Stimulated activated effector memory CD8-positive, alpha-beta T cell treated with anti-CD3 and anti-CD28 coated beads, Interleukin-12 subunit alpha, Interleukin-12 subunit beta, amount 100 ng/mL, for 72 hours (primary cell): ENCODE results near the gene POLR3GL.
"Not testable (repeated sequence)": the region's sequence is repeated elsewhere in the genome, so short reads cannot be mapped to it uniquely, and the experiment has no call there.

ENCODE experiments used
- ATAC-seq: fragments of 150-1000 bp; cut with Tn5 transposase; 2 replicates; pipeline ENCODE4 v1.10.0; 2021
- DNase-seq, 2 donors: peaks; one replicate each; pipeline ENCODE4 v3.0.0; 2021 to 2022; ENCODE audit warnings: low spot score in 2 of 2
- H3K27ac Mint-ChIP-seq: one replicate; pipeline ENCODE4 v1.8.0; 2022; ENCODE audit warnings: mild to moderate bottlenecking, mixed read lengths
- H3K36me3 Mint-ChIP-seq: one replicate; pipeline ENCODE4 v1.8.0; 2022; ENCODE audit warnings: mild to moderate bottlenecking, mixed read lengths
- H3K4me1 Mint-ChIP-seq: one replicate; pipeline ENCODE4 v1.8.0; 2022; ENCODE audit warnings: mixed read lengths
- H3K4me3 Mint-ChIP-seq: one replicate; pipeline ENCODE4 v1.8.0; 2022; ENCODE audit warnings: mild to moderate bottlenecking, mixed read lengths
- H3K9me3 Mint-ChIP-seq: one replicate; pipeline ENCODE4 v1.8.0; 2022; ENCODE audit warnings: mixed read lengths

Gene POLR3GL

GRCh38 chr1:145964328-145965118 lies at the start of gene POLR3GL, which contains the start of gene ANKRD34A:
POLR3GL (plus strand) TSS chr1:145964690; CDS start chr1:145974866, 10,176 bp downstream.
ANKRD34A (minus strand) TSS chr1:145964575; CDS start chr1:145961759, 2,816 bp downstream.
- no peaks in the 10 kb centered on the region for H3K9me3 Mint-ChIP-seq

GRCh38 chr1:145916745-145917144 lies 47.7 kb upstream of the POLR3GL start:
- Mint-ChIP-seq H3K4me1 (peaks cover 41% of the 10 kb centered on the region), H3K4me3 (peak overlapping the region; percentile 94)
- no peak for DNase-seq

More at GRCh38 chr1:145964328-145965118, at the start of gene POLR3GL, which contains the start of gene ANKRD34A:
- peak; percentile 77 to 93 for DNase-seq
- H3K36me3 Mint-ChIP-seq: peaks cover 25% of the 10 kb centered on the region
- peak; percentile 91 for ATAC-seq
- H3K4me1 Mint-ChIP-seq: peaks cover 47% of the 10 kb centered on the region
- peak within 1 kb of the TSS; percentile 88 for H3K27ac Mint-ChIP-seq
- H3K4me3 Mint-ChIP-seq: peak within 1 kb of the TSS; percentile 75

GRCh38 chr1:145917595-145917994 lies 46.9 kb upstream of the POLR3GL start:
- peaks cover 41% of the 10 kb centered on the region for H3K4me1 Mint-ChIP-seq
- peak overlapping the region; percentile 94 for H3K4me3 Mint-ChIP-seq
- H3K9me3 Mint-ChIP-seq: no peaks in the 10 kb centered on the region
- H3K27ac Mint-ChIP-seq: peak overlapping the region; percentile 94
- ATAC-seq (no peak), DNase-seq (no peak)
- peaks cover 62% of the 10 kb centered on the region for H3K36me3 Mint-ChIP-seq

More at GRCh38 chr1:145916745-145917144, 47.7 kb upstream of the POLR3GL start:
- no peak for ATAC-seq
- Mint-ChIP-seq H3K36me3 (peaks cover 61% of the 10 kb centered on the region), H3K27ac (peak overlapping the region; percentile 68), H3K9me3 (no peaks in the 10 kb centered on the region)

GRCh38 chr1:145918144-145918991 lies 46.1 kb upstream of the POLR3GL start, which contains the start of gene PEX11B:
PEX11B (minus strand) TSS chr1:145918717; CDS start chr1:145918688, 29 bp downstream.
- ATAC-seq (peak; percentile 96), DNase-seq (peak; percentile 78 to 94)
- Mint-ChIP-seq H3K36me3 (peaks cover 63% of the 10 kb centered on the region), H3K4me3 (peak within 1 kb of the TSS; percentile 94), H3K27ac (peak within 1 kb of the TSS; percentile 94), H3K9me3 (no peaks in the 10 kb centered on the region), H3K4me1 (peaks cover 41% of the 10 kb centered on the region)

GRCh38 chr1:145918992-145919939 lies 45.2 kb upstream of the POLR3GL start:
- peak; percentile 92 for ATAC-seq

GRCh38 chr1:145920297-145920696 lies 44.2 kb upstream of the POLR3GL start:
- peaks cover 59% of the 10 kb centered on the region for H3K36me3 Mint-ChIP-seq
- not testable (repeated sequence) for H3K9me3 Mint-ChIP-seq, ATAC-seq, DNase-seq
- H3K4me1 Mint-ChIP-seq: peaks cover 41% of the 10 kb centered on the region
- peak overlapping the region; percentile 94 for H3K4me3 Mint-ChIP-seq
- H3K27ac Mint-ChIP-seq: peak overlapping the region; percentile 94

More at GRCh38 chr1:145918992-145919939, 45.2 kb upstream of the POLR3GL start:
- no peak for DNase-seq
- H3K4me3 Mint-ChIP-seq: peak overlapping the region; percentile 94
- H3K27ac Mint-ChIP-seq: peak overlapping the region; percentile 94
- peaks cover 69% of the 10 kb centered on the region for H3K36me3 Mint-ChIP-seq
- peaks cover 41% of the 10 kb centered on the region for H3K4me1 Mint-ChIP-seq
- H3K9me3 Mint-ChIP-seq: no peaks in the 10 kb centered on the region

GRCh38 chr1:145922266-145922665 lies 42.2 kb upstream of the POLR3GL start:
- no peak for ATAC-seq
- no peak for DNase-seq
- H3K4me3 Mint-ChIP-seq: no peak overlapping the region
- peaks cover 42% of the 10 kb centered on the region for H3K36me3 Mint-ChIP-seq
- H3K27ac Mint-ChIP-seq: no peak overlapping the region
- H3K4me1 Mint-ChIP-seq: peaks cover 25% of the 10 kb centered on the region
- H3K9me3 Mint-ChIP-seq: no peaks in the 10 kb centered on the region

- Mint-ChIP-seq H3K4me1 (peaks cover 16% of the 10 kb centered on the region), H3K27ac (no peak overlapping the region), H3K9me3 (no peaks in the 10 kb centered on the region), H3K36me3 (peaks cover 31% of the 10 kb centered on the region), H3K4me3 (no peak overlapping the region)
- peak; percentile 28 to 81 for DNase-seq
- ATAC-seq: peak; percentile 79
These were observed 37.8 kb upstream of the POLR3GL start for GRCh38 chr1:145926686-145927062.

- Mint-ChIP-seq H3K27ac (no peak within 1 kb of the TSS), H3K4me1 (peaks cover 22% of the 10 kb centered on the region), H3K9me3 (no peaks in the 10 kb centered on the region), H3K4me3 (no peak within 1 kb of the TSS), H3K36me3 (peaks cover 29% of the 10 kb centered on the region)
- DNase-seq (peak; percentile 70 to 92), ATAC-seq (peak; percentile 97)
These were observed 37.2 kb upstream of the POLR3GL start, which contains the start of gene RBM8A for GRCh38 chr1:145927063-145927886. RBM8A (minus strand) TSS chr1:145927484; CDS start chr1:145927426, 58 bp downstream.

GRCh38 chr1:145927916-145928643 lies 36.4 kb upstream of the POLR3GL start:
- Mint-ChIP-seq H3K27ac (no peak overlapping the region), H3K36me3 (peaks cover 24% of the 10 kb centered on the region), H3K9me3 (no peaks in the 10 kb centered on the region), H3K4me3 (no peak overlapping the region), H3K4me1 (peaks cover 30% of the 10 kb centered on the region)
- DNase-seq: no peak
- ATAC-seq: no peak

- peak in 1 of 2 donors; percentile 70 for DNase-seq
- not testable (repeated sequence) for H3K9me3 Mint-ChIP-seq, ATAC-seq
- Mint-ChIP-seq H3K4me3 (peak overlapping the region; percentile 56), H3K36me3 (peaks cover 53% of the 10 kb centered on the region), H3K4me1 (peaks cover 38% of the 10 kb centered on the region), H3K27ac (peak overlapping the region; percentile 88)
These were observed 31.9 kb upstream of the POLR3GL start for GRCh38 chr1:145932522-145933009.

GRCh38 chr1:145935708-145936107 lies 28.8 kb upstream of the POLR3GL start:
- no peak overlapping the region for H3K4me3 Mint-ChIP-seq
- no peaks in the 10 kb centered on the region for H3K9me3 Mint-ChIP-seq
- H3K36me3 Mint-ChIP-seq: peaks cover 74% of the 10 kb centered on the region
- H3K4me1 Mint-ChIP-seq: peaks cover 30% of the 10 kb centered on the region
- ATAC-seq (no peak), DNase-seq (no peak)
- H3K27ac Mint-ChIP-seq: no peak overlapping the region

GRCh38 chr1:145936247-145936646 lies 28.2 kb upstream of the POLR3GL start:
- H3K9me3 Mint-ChIP-seq: no peaks in the 10 kb centered on the region
- DNase-seq (no peak), ATAC-seq (no peak)
- peak overlapping the region; percentile 45 for H3K27ac Mint-ChIP-seq
- peaks cover 25% of the 10 kb centered on the region for H3K4me1 Mint-ChIP-seq
- no peak overlapping the region for H3K4me3 Mint-ChIP-seq
- peaks cover 80% of the 10 kb centered on the region for H3K36me3 Mint-ChIP-seq
